Ramos (cell line): Measurements from ENCODE around the gene KIAA1958.

ENCODE experiments used
- in situ Hi-C: fragments of 300-500 bp; cut with MboI; formaldehyde crosslinking; loops from one replicate; pipeline ENCODE4 v1.14.3; 2022; ENCODE audit warnings: low sequenced_read_pairs; ENCODE audit not compliant: unreplicated experiment

The KIAA1958 gene

DNA sequence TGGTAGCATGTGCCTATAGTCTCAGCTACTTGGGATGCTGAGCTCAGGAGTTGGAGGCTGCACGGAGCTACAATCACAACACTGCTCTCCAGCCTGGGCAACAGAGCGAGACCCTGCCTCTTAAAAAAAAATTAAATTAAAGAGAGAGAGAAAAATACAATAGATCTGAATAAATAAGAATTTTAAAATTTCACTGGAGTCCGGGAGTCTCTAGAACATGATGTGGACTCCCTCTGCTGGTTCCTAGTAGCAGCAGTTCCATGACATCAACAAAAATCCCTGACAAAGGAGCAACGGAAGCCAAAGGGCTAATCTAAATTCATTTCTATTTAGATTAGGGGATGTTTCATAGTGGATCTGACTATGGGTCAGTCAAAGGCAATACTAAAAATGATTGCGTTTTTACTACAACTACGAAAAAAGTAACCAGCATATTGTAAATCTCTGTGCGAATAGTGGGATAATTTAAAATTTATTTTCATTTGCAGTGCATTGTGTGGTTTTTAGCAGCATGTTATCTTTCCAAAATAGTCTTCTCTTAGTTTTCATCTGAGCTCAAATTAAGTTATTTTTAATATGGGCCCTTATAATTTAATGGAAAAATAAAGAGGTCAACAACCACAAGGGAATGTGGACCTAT is 224.5 kb downstream of the KIAA1958 start:
- in situ Hi-C loops: no loop called here

- in situ Hi-C loops: no loop called here
These were observed 226.1 kb downstream of the KIAA1958 start for GRCh38 chr9:112712678-112713077.

DNA sequence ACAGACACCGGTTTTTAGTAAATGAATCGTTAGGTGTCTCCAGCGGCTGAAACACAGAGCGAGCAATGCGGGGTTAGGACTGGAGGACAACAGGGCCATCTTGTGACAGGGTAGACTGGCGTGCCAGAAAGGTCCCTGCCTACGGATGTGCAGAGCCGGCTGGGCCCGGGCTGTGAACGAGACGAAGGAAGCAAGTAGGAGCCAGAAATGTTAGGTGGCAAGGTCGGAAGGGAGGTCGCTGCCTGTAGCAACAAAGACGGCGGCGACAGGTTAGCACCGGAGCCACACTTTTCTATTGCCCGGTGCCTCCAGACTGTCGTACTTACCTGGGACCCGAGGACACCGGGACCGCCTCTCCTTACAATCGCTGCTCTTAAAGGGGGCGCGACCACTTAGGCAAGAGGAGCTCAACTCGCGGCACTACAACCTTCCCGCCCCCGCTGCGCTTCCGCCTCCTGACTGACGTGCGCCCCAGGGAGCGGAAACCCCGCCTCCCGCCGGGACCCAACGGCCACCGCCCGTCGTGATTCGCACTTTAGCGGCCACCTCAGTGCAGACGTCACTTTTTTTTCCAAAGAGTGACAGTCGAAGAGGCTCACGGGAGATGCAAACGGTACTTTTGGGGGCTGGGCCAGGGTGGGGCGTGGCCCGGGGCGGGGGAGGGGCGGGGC is 231.2 kb downstream of the KIAA1958 start, which contains the start of gene INIP:
TSS of gene INIP (minus strand) at position 457 of the 671 bp plus-strand sequence. CDS start 1,632 bp downstream, outside the sequence.
- in situ Hi-C loops: no loop called here
